ENCODE data around the gene KANSL3. TPM values are rescaled to one million over a fixed set of nuclear protein-coding genes. Genes with fewer than 3 reads are reported as not detected.

KANSL3 gene
- total and polyA plus RNA-seq, 9 of the 15 experiments (the other 6 are each of a cell fraction or from before 2014, with no cell fraction given): 11.3 to 43.7 (median 27.9) TPM

- Histone ChIP-seq H3K9me1 (ENCODE audit: control insufficient read depth, insufficient read depth, low read length) (no peaks in the 10 kb centered on the region), H3K27me3 (ENCODE audit: control insufficient read depth in 2 of 2, insufficient read depth in 2 of 2, low read length in 2 of 2) (no peaks in the 10 kb centered on the region), H3K9me3 (replicated peaks; ENCODE audit: control insufficient read depth, insufficient read depth, low read depth, low read length) (no peaks in the 10 kb centered on the region), H3K79me2 (ENCODE audit: control insufficient read depth, insufficient read depth, low read length) (no peaks in the 10 kb centered on the region), H4K20me1 (replicated peaks; ENCODE audit: control insufficient read depth, insufficient read depth, low read length) (no peaks in the 10 kb centered on the region), H3K4me2 (ENCODE audit: insufficient read depth, low read length) (no peak overlapping the region), H3K36me3 (ENCODE audit: control insufficient read depth, insufficient read depth, low read length) (no peaks in the 10 kb centered on the region), H3K9ac (ENCODE audit: insufficient read depth in 1 of 2, low read depth in 2 of 2, low read length in 2 of 2) (0 out of 4 replicates have a peak overlapping the region, but pooled peaks of 1 of the 2 experiments have one; percentile 23), H3K27ac (ENCODE audit: extremely low read depth, low read depth, low read length) (no peak overlapping the region), H2AFZ (ENCODE audit: low read depth, low read length) (no peak overlapping the region), H3K4me3 (no peak overlapping the region), H3K4me1 (replicated peaks in 1 of 2; ENCODE audit: control insufficient read depth in 2 of 2, insufficient read depth in 2 of 2, low read length in 2 of 2) (no peaks in the 10 kb centered on the region; a peak in 1 of 5 replicates)
- POLR2A ChIA-PET: interaction anchor here (0.7 kb wide), 1 partner anchor 11 kb away, joined by 3 read pairs; no protein-coding TSS in a partner anchor
- DNase-seq (ENCODE audit: extremely low read depth in 1 of 4, low spot score in 3 of 4) (no peak), FAIRE-seq (no peak), ATAC-seq (no peak)
- WGBS (ENCODE audit: insufficient coverage, low coverage, missing lambda C conversion rate): 94% methylated on average over 2 of the region's 2 CpGs
- in situ Hi-C loops (cut with MboI) (no loop called here), intact Hi-C loops (cut with micrococcal nuclease) (no loop called here)
- TF ChIP-seq ZSCAN29 (IDR thresholded peaks at IDR 0.05): no peak
- no peak for TF ChIP-seq RUNX1 (IDR thresholded peaks at IDR 0.05; ENCODE audit: low read depth)
- no peak for TF ChIP-seq TAL1 (IDR thresholded peaks at IDR 0.05)
- no peak for TF ChIP-seq SP2 (IDR thresholded peaks at IDR 0.05; ENCODE audit: extremely low read depth, low read depth, low read length, poor library complexity, severe bottlenecking)
- no peak for TF ChIP-seq ZNF197 (CRISPR knock-in tag; IDR thresholded peaks at IDR 0.05; ENCODE audit: low read depth)
- TF ChIP-seq NR2F6 (CRISPR knock-in tag; IDR thresholded peaks at IDR 0.05): no peak
- TF ChIP-seq FOXK2 (conservative IDR thresholded peaks at IDR 0.05 in 1 of 2, IDR thresholded peaks at IDR 0.05 in 1 of 2; ENCODE audit: low read depth in 2 of 2): no peak
- TF ChIP-seq FOXP4 (CRISPR knock-in tag; IDR thresholded peaks at IDR 0.05; ENCODE audit: borderline replicate concordance): no peak
- TF ChIP-seq ZNF280A (IDR thresholded peaks at IDR 0.05; ENCODE audit: low read depth, partially characterized antibody): no peak
- no peak for TF ChIP-seq RAD21 (CRISPR knock-in tag; conservative IDR thresholded peaks at IDR 0.05 in 1 of 2, IDR thresholded peaks at IDR 0.05 in 1 of 2)
- no peak for TF ChIP-seq XRCC3 (IDR thresholded peaks at IDR 0.05)
- TF ChIP-seq CTCF (IDR thresholded peaks at IDR 0.05 in 2 of 3, conservative IDR thresholded peaks at IDR 0.05 in 1 of 3; ENCODE audit: insufficient read depth in 2 of 3, low read depth in 1 of 3, low read length in 3 of 3): no peak
- TF ChIP-seq HBP1 (CRISPR knock-in tag; IDR thresholded peaks at IDR 0.05): no peak
- no peak for TF ChIP-seq SMARCC2 (IDR thresholded peaks at IDR 0.05; ENCODE audit: low read depth)
- CTCF ChIA-PET (ENCODE audit: low intra/inter-chr PET ratio): no interaction called here
- no TSS peak for BruUV-seq (replicated peaks)
Observed at GRCh38 chr2:96579422-96579821, 58.7 kb downstream of the KANSL3 start.

Measured in K562 (cell line).